HFF-Myc (cell line): Measurements from ENCODE around the gene VAT1.

Source experiments
- DNase-seq: peaks from one replicate; pipeline ENCODE4 v3.0.0-alpha.2; 2011; ENCODE audit warnings: low read depth; ENCODE audit errors: extremely low read depth
- H3K4me3 ChIP-seq: replicated peaks from 2 replicates; pipeline ENCODE4 v1.5.1; 2011; ENCODE audit warnings: low read depth, mild to moderate bottlenecking, control low read depth, low read length
- CTCF ChIP-seq: IDR thresholded peaks from 2 replicates; pipeline ENCODE4 v1.5.1; 2012; ENCODE audit warnings: mild to moderate bottlenecking, low read depth, low read length, control low read depth; ENCODE audit errors: missing control alignments

VAT1 gene

GRCh38 chr17:43027091-43028032 lies 5.2 kb upstream of the VAT1 start:
- TF ChIP-seq CTCF = no peak
- DNase-seq = no peak
- H3K4me3 ChIP-seq = no peak overlapping the region

GRCh38 chr17:43026595-43026994 lies 4.4 kb upstream of the VAT1 start:
- TF ChIP-seq CTCF = no peak
- no peak overlapping the region for H3K4me3 ChIP-seq
- no peak for DNase-seq

GRCh38 chr17:43025766-43026537 lies 3.8 kb upstream of the VAT1 start:
- DNase-seq = no peak
- no peak for TF ChIP-seq CTCF
- peak overlapping the region; percentile 62 for H3K4me3 ChIP-seq

- peak overlapping the region; percentile 62 for H3K4me3 ChIP-seq
- DNase-seq = no peak
- no peak for TF ChIP-seq CTCF
Observed at GRCh38 chr17:43025290-43025657, 3.1 kb upstream of the VAT1 start.

DNA sequence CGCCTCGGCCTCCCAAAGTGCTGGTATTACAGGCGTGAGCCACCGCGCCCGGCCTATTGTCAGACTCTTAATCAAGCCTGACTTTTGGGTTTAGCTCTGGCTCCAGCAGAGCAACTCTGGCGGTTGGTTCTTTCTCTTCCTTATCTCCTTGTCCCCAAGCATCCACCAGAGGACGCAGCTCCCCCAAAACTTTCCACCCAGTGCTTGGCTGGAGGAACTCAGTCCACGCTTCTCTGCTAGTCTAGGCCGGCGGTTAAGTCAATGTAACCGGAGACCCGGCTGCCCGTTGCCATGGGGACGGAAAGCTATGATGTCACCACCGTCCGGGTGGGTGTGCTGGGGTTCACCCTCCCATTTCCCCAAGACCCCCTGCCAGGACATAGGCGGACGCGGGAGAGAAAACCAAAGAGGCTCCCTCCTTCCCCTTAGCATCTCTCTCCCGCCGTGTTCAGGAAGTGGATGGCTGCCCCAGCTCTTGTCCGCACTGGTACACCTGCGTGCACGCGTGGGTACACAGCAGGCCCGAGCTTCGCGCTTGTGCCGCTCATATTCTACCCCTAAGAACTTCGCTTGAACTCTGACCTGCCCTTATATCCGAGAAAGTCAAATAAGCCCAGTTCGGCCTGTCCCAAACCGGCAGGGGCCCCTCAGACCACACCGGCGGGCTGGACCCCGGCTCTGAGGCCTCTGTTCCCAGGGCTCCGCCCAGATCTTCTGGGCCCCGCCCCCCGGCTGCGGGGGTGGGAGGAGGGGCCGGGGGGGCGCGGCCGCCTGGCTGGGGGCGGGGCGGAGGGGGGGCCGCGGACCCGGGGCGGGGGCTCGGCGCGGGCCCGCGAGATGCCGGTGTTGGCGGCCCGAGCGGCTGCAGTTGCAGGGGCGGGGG lies 2.5 kb upstream of the VAT1 start, which contains the start of gene RND2:
Gene RND2, plus strand, starts transcription at position 825 of the 883 bp plus-strand sequence. CDS start 117 bp downstream, outside the sequence.
- peak; percentile 95 for DNase-seq

More for the DNA sequence above, 2.5 kb upstream of the VAT1 start, which contains the start of gene RND2:
- peak within 1 kb of the TSS; percentile 62 for H3K4me3 ChIP-seq
- TF ChIP-seq CTCF = peak; percentile 89
